HepG2 (cell line): ENCODE data around the gene LAMB3. TPM values are rescaled to one million over a fixed set of nuclear protein-coding genes. Genes with fewer than 3 reads are reported as not detected.

Experiments
- ATAC-seq: fragments of 200-7000 bp; cut with Tn5 transposase; 3 replicates; pipeline ENCODE4 v1.9.1; 2020; ENCODE audit warnings: mild to moderate bottlenecking, moderate library complexity
- BruUV-seq: library from RNA; stranded (reverse); fragments of 400-500 nt; replicated peaks from 2 replicates; lab custom pipeline; 2021; lab: Mats Ljungman, UMichigan
- CTCF ChIA-PET: fragments of 300-600 bp; formaldehyde crosslinking; extraction: SDS; loops from one replicate; lab custom pipeline; 2021; ENCODE audit warnings: low total read pairs, inconsistent platforms, low intra/inter-chr PET ratio; lab: Yijun Ruan, JAX
- POLR2A ChIA-PET: fragments of 350-600 bp; sonication (Branson Sonifier 250); formaldehyde crosslinking; loops from one replicate; lab custom pipeline; 2020; ENCODE audit warnings: antibody characterized with exemption, inconsistent platforms; lab: Yijun Ruan, JAX
- DNase-seq: peaks from one replicate; pipeline ENCODE4 v3.0.0-alpha.2; 2015; ENCODE audit warnings: low spot score
- FAIRE-seq: peaks from 3 replicates; lab custom pipeline; 2011; peaks lifted over from hg19 to GRCh38; lab: Jason Lieb, UNC
- H2AFZ ChIP-seq: one replicate; pipeline ENCODE4 v1.6.1; 2011; ENCODE audit warnings: low read length, inconsistent platforms
- H3K27ac ChIP-seq: fragments of 300-600 bp; 3 replicates; pipeline ENCODE4 v1.8.0; 2011; ENCODE audit warnings: mixed run types, mild to moderate bottlenecking, mixed read lengths, low read length, inconsistent platforms; ENCODE audit not compliant: insufficient read depth; ENCODE audit errors: extremely low read length
- H3K27me3 ChIP-seq, 2 experiments: fragments of 200-600 bp in 1 of 2; 2 replicates in 1 of 2; 3 replicates in 1 of 2; pipeline versions ENCODE4 v1.6.0 to v1.8.0; 2011; ENCODE audit warnings: low read length in 2 of 2, mild to moderate bottlenecking in 2 of 2, moderate library complexity in 2 of 2, inconsistent platforms in 1 of 2; ENCODE audit not compliant: insufficient read depth in 2 of 2, control insufficient read depth in 1 of 2
- H3K36me3 ChIP-seq, 2 experiments: fragments of 200-600 bp in 1 of 2; replicated peaks in 1 of 2; 2 replicates in 1 of 2; 3 replicates in 1 of 2; pipeline versions ENCODE4 v1.5.1 to v1.8.0; 2011; ENCODE audit warnings: low read length in 2 of 2, inconsistent platforms in 1 of 2; ENCODE audit not compliant: insufficient read depth in 2 of 2, control insufficient read depth in 1 of 2
- H3K4me1 ChIP-seq: 2 replicates; pipeline ENCODE4 v1.5.1; 2012; ENCODE audit warnings: low read length, inconsistent platforms; ENCODE audit not compliant: insufficient read depth
- H3K4me2 ChIP-seq: 2 replicates; pipeline ENCODE4 v1.6.0; 2011; ENCODE audit warnings: low read depth, low read length, inconsistent platforms
- H3K4me3 ChIP-seq, 3 experiments: fragments of 200-600 bp in 1 of 3; sonication (generic), shearing (Covaris generic) in 1 of 3; replicated peaks in 1 of 3; 2 replicates each; pipeline ENCODE4 v1.5.1; 2011 to 2016; ENCODE audit warnings: low read length in 3 of 3, inconsistent platforms in 2 of 3, low read depth in 2 of 3, mild to moderate bottlenecking in 2 of 3, control low read depth in 1 of 3, mixed read lengths in 1 of 3; ENCODE audit not compliant: insufficient read depth in 1 of 3
- H3K79me2 ChIP-seq: one replicate; pipeline ENCODE4 v1.6.1; 2011; ENCODE audit warnings: low read length, inconsistent platforms; ENCODE audit not compliant: insufficient read depth
- H3K9ac ChIP-seq: 2 replicates; pipeline ENCODE4 v1.6.0; 2011; ENCODE audit warnings: mild to moderate bottlenecking, low read depth, low read length, inconsistent platforms; ENCODE audit not compliant: insufficient read depth
- H3K9me3 ChIP-seq: 2 replicates; pipeline ENCODE4 v1.5.1; 2012; ENCODE audit warnings: mild to moderate bottlenecking, low read length
- H4K20me1 ChIP-seq: 2 replicates; pipeline ENCODE4 v1.6.0; 2011; ENCODE audit warnings: inconsistent platforms, mild to moderate bottlenecking, low read length, moderate library complexity; ENCODE audit not compliant: insufficient read depth
- ATM ChIP-seq: fragments of 450-650 bp; IDR thresholded peaks from 2 replicates; pipeline ENCODE4 v1.7.1; 2017; ENCODE audit warnings: mild to moderate bottlenecking, borderline replicate concordance
- GPN1 ChIP-seq: sonication (generic); formaldehyde crosslinking; IDR thresholded peaks from 2 replicates; pipeline ENCODE4 v1.5.1; 2020; ENCODE audit warnings: missing genetic modification reagents, borderline replicate concordance
- HOXA5 ChIP-seq: sonication (generic); formaldehyde crosslinking; IDR thresholded peaks from 2 replicates; pipeline ENCODE4 v1.4.0; 2020; ENCODE audit warnings: missing genetic modification reagents
- NFE2L1 ChIP-seq: sonication (generic); formaldehyde crosslinking; IDR thresholded peaks from 2 replicates; pipeline ENCODE4 v1.4.0; 2020; ENCODE audit warnings: missing genetic modification reagents, mild to moderate bottlenecking, borderline replicate concordance
- ZMAT3 ChIP-seq: sonication (generic); formaldehyde crosslinking; conservative IDR thresholded peaks from 2 replicates; pipeline ENCODE4 v1.7.0; 2021; ENCODE audit warnings: missing genetic modification reagents
- ZNF121 ChIP-seq: sonication (generic); formaldehyde crosslinking; IDR thresholded peaks from 2 replicates; pipeline ENCODE4 v1.5.0; 2020; ENCODE audit warnings: mild to moderate bottlenecking, missing genetic modification reagents
- ZNF333 ChIP-seq: sonication (generic); formaldehyde crosslinking; IDR thresholded peaks from 2 replicates; pipeline ENCODE4 v1.4.0; 2020; ENCODE audit warnings: mild to moderate bottlenecking, missing genetic modification reagents, borderline replicate concordance
- ZNF792 ChIP-seq: IDR thresholded peaks from 2 replicates; pipeline ENCODE4 v1.6.1; 2016
- WGBS: methylation state at CpG from one replicate; pipeline ENCODE4 v1.1.6; 2017; ENCODE audit warnings: low lambda C conversion rate; 5-methylcytosine and 5-hydroxymethylcytosine counted together
- in situ Hi-C: cut with HindIII; loops from 2 replicates; pipeline ENCODE4 v1.10.0; 2017; ENCODE audit warnings: low pct_unique_long_range_greater_than_20kb; ENCODE audit not compliant: extremely low pct_ligation_motif_present
- intact Hi-C: fragments of 100-400 bp; cut with micrococcal nuclease; formaldehyde crosslinking; loops from one replicate; pipeline ENCODE4 v1.10.0; 2022; ENCODE audit not compliant: unreplicated experiment
- polyA plus RNA-seq, 8 experiments: library from polyadenylated mRNA; depleted of rRNA in 3 of 8; stranded (reverse) in 7 of 8; unstranded in 1 of 8; fragments of >200 nt; fragmentation: Illumina TruSeq in 4 of 8; extraction: Trizol in 4 of 8; gene quantifications; 2 replicates each; pipeline versions ENCODE4 v1.2.1 to v1.2.3, GENCODE V29; 2011 to 2016; ENCODE audit warnings: low read depth in 4 of 8, missing spikeins in 1 of 8, mixed read lengths in 1 of 8; ENCODE audit not compliant: insufficient read depth in 1 of 8
- total RNA-seq, 5 experiments: library from RNA; depleted of rRNA; stranded (reverse); fragments of >200 nt; fragmentation: Illumina TruSeq; extraction: Trizol; gene quantifications; 2 replicates each; pipeline ENCODE4 v1.2.3, GENCODE V29; 2016; ENCODE audit warnings: low read depth in 1 of 5
- TF ChIP-seq, protein P1 (sequence below): sonication (generic); formaldehyde crosslinking; IDR thresholded peaks from 2 replicates; pipeline ENCODE4 v1.4.0; 2020; ENCODE audit warnings: mild to moderate bottlenecking, low read depth, missing genetic modification reagents
- TF ChIP-seq, protein P2 (sequence below): IDR thresholded peaks from 2 replicates; pipeline ENCODE4 v1.6.1; 2016; ENCODE audit warnings: mild to moderate bottlenecking, missing biosample characterization, missing genetic modification reagents
- TF ChIP-seq, protein P3 (sequence below): sonication (generic); formaldehyde crosslinking; IDR thresholded peaks from 2 replicates; pipeline ENCODE4 v1.4.0; 2020; ENCODE audit warnings: missing genetic modification reagents, mild to moderate bottlenecking, borderline replicate concordance

Gene LAMB3
- total and polyA plus RNA-seq, 2 of the 13 experiments (the other 11 are each of a cell fraction or from before 2014, with no cell fraction given): 0.18 to 0.24 TPM

DNA sequence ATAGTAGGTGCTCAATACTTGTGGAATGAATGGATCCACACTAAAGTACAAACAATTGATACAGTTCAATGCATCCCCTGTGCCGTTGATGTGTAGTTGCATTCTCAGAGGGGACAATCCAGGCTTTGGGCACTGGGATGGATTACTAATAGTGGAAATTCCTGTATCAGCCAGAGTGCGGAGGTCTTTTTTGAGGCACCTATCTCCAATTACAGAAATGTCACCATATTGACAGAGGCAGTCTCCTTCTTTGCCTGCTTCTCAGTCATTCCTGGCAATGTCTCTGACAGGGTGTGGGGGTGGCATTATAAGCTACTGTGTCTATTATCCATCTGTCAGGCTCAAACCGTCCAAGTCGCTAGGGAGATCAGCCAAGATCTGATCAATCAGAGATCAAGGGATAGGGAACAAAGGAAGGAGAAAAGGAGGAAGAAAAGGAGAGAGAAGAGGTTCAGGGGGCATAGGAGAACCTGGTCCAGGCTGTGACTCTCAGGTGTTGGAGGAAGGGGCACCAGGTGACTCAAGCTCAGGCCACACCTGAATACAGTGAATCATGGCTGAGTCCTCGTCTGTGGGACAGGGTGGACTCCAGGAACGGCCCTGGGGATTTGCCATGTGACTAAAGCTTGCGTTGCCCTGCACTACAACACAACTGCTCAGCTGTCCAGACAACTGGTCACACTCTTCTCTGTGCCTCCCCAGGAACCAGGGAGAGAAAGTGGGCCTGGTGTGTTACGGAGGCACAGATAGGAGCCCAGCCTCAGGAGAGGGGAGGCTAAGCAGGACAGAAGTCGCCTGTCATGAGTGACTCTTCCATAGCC, 3.4 kb upstream of the LAMB3 start:
- ATAC-seq: no peak
- no peak overlapping the region for H3K27ac ChIP-seq
- H3K4me2 ChIP-seq: no peak overlapping the region
- TF ChIP-seq HOXA5 (CRISPR knock-in tag) (no peak), GPN1 (CRISPR knock-in tag) (no peak), NFE2L1 (CRISPR knock-in tag) (no peak), ATM (no peak), ZNF792 (no peak), ZNF333 (CRISPR knock-in tag) (no peak), ZMAT3 (CRISPR knock-in tag) (no peak), ZNF121 (CRISPR knock-in tag) (no peak)
- TF ChIP-seq, protein P1, sequence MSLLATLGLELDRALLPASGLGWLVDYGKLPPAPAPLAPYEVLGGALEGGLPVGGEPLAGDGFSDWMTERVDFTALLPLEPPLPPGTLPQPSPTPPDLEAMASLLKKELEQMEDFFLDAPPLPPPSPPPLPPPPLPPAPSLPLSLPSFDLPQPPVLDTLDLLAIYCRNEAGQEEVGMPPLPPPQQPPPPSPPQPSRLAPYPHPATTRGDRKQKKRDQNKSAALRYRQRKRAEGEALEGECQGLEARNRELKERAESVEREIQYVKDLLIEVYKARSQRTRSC: no peak
- TF ChIP-seq, protein P2, sequence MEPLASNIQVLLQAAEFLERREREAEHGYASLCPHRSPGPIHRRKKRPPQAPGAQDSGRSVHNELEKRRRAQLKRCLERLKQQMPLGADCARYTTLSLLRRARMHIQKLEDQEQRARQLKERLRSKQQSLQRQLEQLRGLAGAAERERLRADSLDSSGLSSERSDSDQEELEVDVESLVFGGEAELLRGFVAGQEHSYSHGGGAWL (CRISPR knock-in tag): no peak
- TF ChIP-seq, protein P3, sequence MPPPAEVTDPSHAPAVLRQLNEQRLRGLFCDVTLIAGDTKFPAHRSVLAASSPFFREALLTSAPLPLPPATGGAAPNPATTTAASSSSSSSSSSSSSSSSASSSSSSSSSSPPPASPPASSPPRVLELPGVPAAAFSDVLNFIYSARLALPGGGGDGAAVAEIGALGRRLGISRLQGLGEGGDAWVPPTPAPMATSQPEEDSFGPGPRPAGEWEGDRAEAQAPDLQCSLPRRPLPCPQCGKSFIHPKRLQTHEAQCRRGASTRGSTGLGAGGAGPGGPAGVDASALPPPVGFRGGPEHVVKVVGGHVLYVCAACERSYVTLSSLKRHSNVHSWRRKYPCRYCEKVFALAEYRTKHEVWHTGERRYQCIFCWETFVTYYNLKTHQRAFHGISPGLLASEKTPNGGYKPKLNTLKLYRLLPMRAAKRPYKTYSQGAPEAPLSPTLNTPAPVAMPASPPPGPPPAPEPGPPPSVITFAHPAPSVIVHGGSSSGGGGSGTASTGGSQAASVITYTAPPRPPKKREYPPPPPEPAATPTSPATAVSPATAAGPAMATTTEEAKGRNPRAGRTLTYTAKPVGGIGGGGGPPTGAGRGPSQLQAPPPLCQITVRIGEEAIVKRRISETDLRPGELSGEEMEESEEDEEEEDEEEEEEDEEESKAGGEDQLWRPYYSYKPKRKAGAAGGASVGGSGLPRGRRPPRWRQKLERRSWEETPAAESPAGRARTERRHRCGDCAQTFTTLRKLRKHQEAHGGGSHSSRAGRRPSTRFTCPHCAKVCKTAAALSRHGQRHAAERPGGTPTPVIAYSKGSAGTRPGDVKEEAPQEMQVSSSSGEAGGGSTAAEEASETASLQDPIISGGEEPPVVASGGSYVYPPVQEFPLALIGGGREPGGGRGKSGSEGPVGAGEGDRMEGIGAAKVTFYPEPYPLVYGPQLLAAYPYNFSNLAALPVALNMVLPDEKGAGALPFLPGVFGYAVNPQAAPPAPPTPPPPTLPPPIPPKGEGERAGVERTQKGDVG (CRISPR knock-in tag): no peak
- peaks cover 38% of the 10 kb centered on the region for H3K4me1 ChIP-seq
- 27% methylated on average over 5 of the region's 9 CpGs for WGBS
- intact Hi-C loops (no loop called here), in situ Hi-C loops (no loop called here)
- CTCF ChIA-PET: no interaction called here
- H3K9ac ChIP-seq: no peak overlapping the region
- POLR2A ChIA-PET: no interaction called here
- H3K9me3 ChIP-seq: no peaks in the 10 kb centered on the region
- no peak overlapping the region for H2AFZ ChIP-seq
- peaks cover 2 to 8% of the 10 kb centered on the region in 2 experiments; a peak in 1 of 5 replicates for H3K27me3 ChIP-seq
- H4K20me1 ChIP-seq: no peaks in the 10 kb centered on the region
- H3K79me2 ChIP-seq: no peaks in the 10 kb centered on the region
- no TSS peak for BruUV-seq
- DNase-seq: no peak
- no peaks in the 10 kb centered on the region for H3K36me3 ChIP-seq
- no peak for FAIRE-seq
- H3K4me3 ChIP-seq: no peak overlapping the region
